OCI-LY1 (cell line): Measurements from ENCODE around the gene RPS14.

ENCODE experiments used
- H2AFZ ChIP-seq: fragments of 200-600 bp; sonication (generic), shearing (Covaris generic); 2 replicates; pipeline ENCODE4 v1.6.0; 2014; ENCODE audit warnings: antibody characterized with exemption, mild to moderate bottlenecking, low read length
- H3F3A ChIP-seq: fragments of 200-600 bp; sonication (generic), shearing (Covaris generic); 2 replicates; pipeline ENCODE4 v1.6.0; 2014; ENCODE audit warnings: mild to moderate bottlenecking, antibody characterized with exemption, low read length, moderate library complexity; ENCODE audit not compliant: insufficient read depth
- H3K27ac ChIP-seq: fragments of 200-600 bp; sonication (generic); 2 replicates; pipeline ENCODE4 v1.5.1; 2014; ENCODE audit warnings: low read length, mixed run types, mild to moderate bottlenecking, low read depth; ENCODE audit not compliant: poor library complexity, severe bottlenecking
- H3K27me3 ChIP-seq: fragments of 200-600 bp; sonication (generic); 2 replicates; pipeline ENCODE4 v1.6.0; 2014; ENCODE audit warnings: antibody characterized with exemption, mild to moderate bottlenecking, low read length, moderate library complexity; ENCODE audit not compliant: insufficient read depth
- H3K36me3 ChIP-seq: fragments of 200-600 bp; sonication (generic); 2 replicates; pipeline ENCODE4 v1.6.1; 2014; ENCODE audit warnings: mild to moderate bottlenecking, antibody characterized with exemption, low read length, moderate library complexity, mixed read lengths; ENCODE audit not compliant: insufficient read depth
- H3K4me1 ChIP-seq: fragments of 200-600 bp; sonication (generic); 2 replicates; pipeline ENCODE4 v1.5.1; 2014; ENCODE audit warnings: mild to moderate bottlenecking, low read length, moderate library complexity; ENCODE audit not compliant: insufficient read depth, severe bottlenecking
- H3K4me2 ChIP-seq: fragments of 200-600 bp; sonication (generic), shearing (Covaris generic); 2 replicates; pipeline ENCODE4 v1.6.1; 2014; ENCODE audit warnings: low read length
- H3K4me3 ChIP-seq: fragments of 200-600 bp; sonication (generic); 2 replicates; pipeline ENCODE4 v1.5.1; 2014; ENCODE audit warnings: low read length, low read depth, mild to moderate bottlenecking, mixed read lengths; ENCODE audit not compliant: poor library complexity, severe bottlenecking
- H3K79me2 ChIP-seq: fragments of 200-600 bp; shearing (Covaris generic); 2 replicates; pipeline ENCODE4 v1.6.1; 2016; ENCODE audit warnings: mixed run types, low read length, mixed read lengths; ENCODE audit not compliant: insufficient read depth
- H3K9ac ChIP-seq: fragments of 200-600 bp; sonication (generic), shearing (Covaris generic); 2 replicates; pipeline ENCODE4 v1.6.1; 2014; ENCODE audit warnings: mild to moderate bottlenecking, low read length, mixed read lengths
- H3K9me2 ChIP-seq: fragments of 200-600 bp; sonication (generic), shearing (Covaris generic); 2 replicates; pipeline ENCODE4 v1.6.1; 2014; ENCODE audit warnings: low read depth, mild to moderate bottlenecking, low read length, mixed read lengths
- H3K9me3 ChIP-seq: fragments of 200-600 bp; shearing (Covaris generic); 2 replicates; pipeline ENCODE4 v1.6.1; 2014; ENCODE audit warnings: low read length, mixed read lengths
- H4K20me1 ChIP-seq: fragments of 200-600 bp; sonication (generic), shearing (Covaris generic); 2 replicates; pipeline ENCODE4 v1.6.0; 2016; ENCODE audit warnings: mild to moderate bottlenecking, low read length; ENCODE audit not compliant: insufficient read depth
- EZH2 ChIP-seq: fragments of 200-600 bp; sonication (generic), shearing (Covaris generic); IDR thresholded peaks from 2 replicates; pipeline ENCODE4 v1.8.0; 2017; ENCODE audit warnings: borderline replicate concordance, mixed run types, mild to moderate bottlenecking, antibody characterized with exemption, low read length, moderate library complexity, mixed read lengths
- TF ChIP-seq, protein P1 (sequence below): fragments of 200-600 bp; sonication (generic), shearing (Covaris generic); IDR thresholded peaks from 2 replicates; pipeline ENCODE4 v1.5.1; 2017; ENCODE audit warnings: mild to moderate bottlenecking, antibody characterized with exemption, low read length, moderate library complexity, mixed read lengths

RPS14 gene

DNA sequence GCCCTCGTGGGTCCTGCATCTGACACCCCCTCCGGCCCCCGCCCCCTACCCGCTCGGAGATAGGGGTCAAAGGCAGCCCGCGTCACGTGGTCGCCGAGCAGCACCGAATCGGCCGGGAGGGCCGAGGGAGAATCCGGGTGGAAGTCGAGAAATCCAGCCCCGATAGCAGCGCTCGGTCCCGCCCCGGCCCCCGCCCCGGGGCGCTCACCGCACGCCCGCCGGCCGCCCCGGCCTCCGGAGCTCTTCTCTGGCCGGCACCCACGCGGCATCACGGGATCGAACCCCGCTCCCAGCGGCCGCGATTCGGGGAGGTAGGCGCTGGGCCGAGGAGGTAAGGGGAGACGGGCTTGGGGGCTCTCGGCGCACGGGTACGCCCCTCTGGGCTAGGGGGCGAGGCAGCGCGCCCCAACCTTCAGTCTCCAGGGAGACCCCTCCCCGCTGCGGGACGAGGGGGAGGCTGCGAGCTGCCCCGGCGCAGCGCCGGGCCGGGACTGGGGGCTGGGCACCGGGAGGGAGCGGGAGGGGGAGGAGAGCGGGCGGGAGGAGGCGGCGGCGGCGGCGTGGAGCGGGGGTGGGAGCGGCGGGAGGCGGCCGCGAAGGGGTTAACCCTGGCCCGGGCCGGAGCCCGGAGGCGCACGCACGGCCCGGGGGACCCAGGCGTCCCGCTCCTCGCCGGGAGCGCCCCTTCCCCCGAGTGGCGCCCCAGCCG lies 36.3 kb upstream of the RPS14 start:
- Histone ChIP-seq H3F3A (no peaks in the 10 kb centered on the region), H3K4me1 (peaks cover 25% of the 10 kb centered on the region), H3K36me3 (no peaks in the 10 kb centered on the region), H3K9me3 (no peaks in the 10 kb centered on the region), H3K4me2 (peak overlapping the region; percentile 86), H3K27me3 (peaks cover 6% of the 10 kb centered on the region; the same call in 1 of the 2 replicates), H3K9me2 (no peaks in the 10 kb centered on the region), H3K9ac (peak overlapping the region; percentile 73), H2AFZ (no peak overlapping the region), H4K20me1 (no peaks in the 10 kb centered on the region), H3K27ac (no peak overlapping the region), H3K79me2 (no peaks in the 10 kb centered on the region), H3K4me3 (peak overlapping the region; percentile 83)
- TF ChIP-seq, protein P1, sequence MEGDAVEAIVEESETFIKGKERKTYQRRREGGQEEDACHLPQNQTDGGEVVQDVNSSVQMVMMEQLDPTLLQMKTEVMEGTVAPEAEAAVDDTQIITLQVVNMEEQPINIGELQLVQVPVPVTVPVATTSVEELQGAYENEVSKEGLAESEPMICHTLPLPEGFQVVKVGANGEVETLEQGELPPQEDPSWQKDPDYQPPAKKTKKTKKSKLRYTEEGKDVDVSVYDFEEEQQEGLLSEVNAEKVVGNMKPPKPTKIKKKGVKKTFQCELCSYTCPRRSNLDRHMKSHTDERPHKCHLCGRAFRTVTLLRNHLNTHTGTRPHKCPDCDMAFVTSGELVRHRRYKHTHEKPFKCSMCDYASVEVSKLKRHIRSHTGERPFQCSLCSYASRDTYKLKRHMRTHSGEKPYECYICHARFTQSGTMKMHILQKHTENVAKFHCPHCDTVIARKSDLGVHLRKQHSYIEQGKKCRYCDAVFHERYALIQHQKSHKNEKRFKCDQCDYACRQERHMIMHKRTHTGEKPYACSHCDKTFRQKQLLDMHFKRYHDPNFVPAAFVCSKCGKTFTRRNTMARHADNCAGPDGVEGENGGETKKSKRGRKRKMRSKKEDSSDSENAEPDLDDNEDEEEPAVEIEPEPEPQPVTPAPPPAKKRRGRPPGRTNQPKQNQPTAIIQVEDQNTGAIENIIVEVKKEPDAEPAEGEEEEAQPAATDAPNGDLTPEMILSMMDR = no peak
- no peak for TF ChIP-seq EZH2

DNA sequence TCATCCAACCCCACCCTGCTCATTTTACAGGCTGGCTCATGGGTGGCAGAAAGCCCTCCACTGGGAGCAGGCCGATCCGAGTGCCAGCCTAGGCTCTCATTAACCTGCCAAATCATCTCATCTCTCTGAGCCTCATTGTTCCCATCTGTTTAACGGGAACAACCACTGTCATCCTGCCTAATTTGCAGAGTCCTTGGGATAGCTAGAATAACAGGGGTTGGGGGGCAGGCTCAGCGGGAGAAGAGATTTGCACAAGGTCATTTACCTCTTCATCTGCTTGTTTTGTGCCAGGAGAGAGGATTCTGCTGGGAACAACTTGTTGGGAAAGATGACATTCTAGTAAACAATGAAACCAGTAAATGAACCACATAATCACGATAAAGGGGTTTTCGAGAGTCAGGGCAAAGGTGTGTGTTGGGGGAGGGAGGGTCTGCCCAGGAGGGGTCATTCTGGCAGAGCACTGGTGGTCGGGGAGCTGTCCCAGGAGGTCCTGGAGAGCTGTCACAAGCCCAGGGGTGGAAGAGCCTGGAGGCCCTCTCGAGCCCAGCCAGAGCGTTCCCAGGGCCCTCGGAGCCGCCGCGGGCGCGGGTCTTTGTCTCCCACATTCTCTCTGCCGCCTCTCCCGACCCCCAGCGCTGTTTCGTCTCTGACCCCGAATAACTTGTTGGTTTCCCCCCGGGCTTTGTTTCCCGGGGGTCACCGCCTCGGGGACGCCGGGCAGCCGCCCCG lies 35.6 kb upstream of the RPS14 start:
- TF ChIP-seq, protein P1 = no peak
- no peak for TF ChIP-seq EZH2
- Histone ChIP-seq H3K27me3 (peaks cover 6% of the 10 kb centered on the region), H3K79me2 (no peaks in the 10 kb centered on the region), H4K20me1 (no peaks in the 10 kb centered on the region), H3K4me1 (peaks cover 23% of the 10 kb centered on the region), H3K36me3 (no peaks in the 10 kb centered on the region), H3F3A (no peaks in the 10 kb centered on the region), H2AFZ (no peak overlapping the region), H3K9me3 (no peaks in the 10 kb centered on the region), H3K27ac (no peak overlapping the region), H3K9me2 (no peaks in the 10 kb centered on the region), H3K9ac (peak overlapping the region; percentile 73), H3K4me3 (peak overlapping the region; percentile 83), H3K4me2 (peak overlapping the region; percentile 86)

DNA sequence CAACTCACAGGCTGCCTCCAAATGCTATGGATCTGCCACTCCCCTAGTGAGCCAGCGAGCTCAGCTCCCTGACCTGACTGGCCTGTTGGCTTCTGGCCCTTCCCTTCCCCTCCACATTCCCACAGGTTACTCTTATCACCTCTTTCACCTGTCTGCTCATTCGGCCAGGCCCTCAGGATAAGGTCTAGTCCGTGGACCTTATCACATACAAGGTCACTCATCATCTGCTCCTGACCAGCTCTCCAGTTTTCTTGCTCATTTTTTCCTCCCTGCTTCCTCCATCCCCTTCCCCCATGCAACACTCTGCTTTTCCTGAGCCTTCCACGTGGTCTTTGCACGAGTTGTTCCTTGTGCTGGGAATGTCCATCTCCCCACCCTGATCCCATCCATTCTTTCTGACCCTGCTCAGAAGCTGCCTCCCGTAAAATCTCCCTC lies 32.5 kb upstream of the RPS14 start:
- Histone ChIP-seq H2AFZ (no peak overlapping the region), H3K36me3 (no peaks in the 10 kb centered on the region), H3K4me2 (no peak overlapping the region), H3K4me3 (no peak overlapping the region), H3K27me3 (peaks cover 6% of the 10 kb centered on the region), H3K79me2 (no peaks in the 10 kb centered on the region), H3K4me1 (peaks cover 13% of the 10 kb centered on the region), H3K9me2 (no peaks in the 10 kb centered on the region), H3K9me3 (no peaks in the 10 kb centered on the region), H3F3A (no peaks in the 10 kb centered on the region), H3K27ac (no peak overlapping the region), H3K9ac (no peak overlapping the region), H4K20me1 (no peaks in the 10 kb centered on the region)
- TF ChIP-seq, protein P1 = no peak
- no peak for TF ChIP-seq EZH2
